Measurements from ENCODE around the gene CDH13. TPM values are rescaled to one million over a fixed set of nuclear protein-coding genes. Genes with fewer than 3 reads are reported as not detected.

Gene CDH13
- total and polyA plus RNA-seq, 2 experiments from 2014 or later: 1.6 to 4.4 TPM

DNA sequence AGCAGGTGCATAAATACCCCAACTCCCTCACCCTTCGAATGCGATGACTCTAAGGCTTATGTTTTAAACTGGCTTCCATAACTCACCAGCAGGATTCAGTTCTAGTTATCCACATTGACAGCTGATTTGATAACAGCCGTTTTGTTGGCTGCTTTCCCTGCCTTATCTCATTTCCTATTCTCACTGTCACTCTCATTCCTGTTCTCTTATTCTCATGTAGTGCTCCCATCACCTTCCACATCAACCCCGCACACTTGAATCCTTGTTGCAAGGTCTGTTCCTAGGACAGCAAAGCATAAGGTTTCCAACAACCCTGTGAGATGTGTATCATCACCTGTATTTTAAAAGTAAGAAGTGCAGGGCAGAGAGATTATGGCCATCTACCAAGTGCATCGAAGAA is 344.4 kb downstream of the CDH13 start (continued):
- TF ChIP-seq, protein P1, sequence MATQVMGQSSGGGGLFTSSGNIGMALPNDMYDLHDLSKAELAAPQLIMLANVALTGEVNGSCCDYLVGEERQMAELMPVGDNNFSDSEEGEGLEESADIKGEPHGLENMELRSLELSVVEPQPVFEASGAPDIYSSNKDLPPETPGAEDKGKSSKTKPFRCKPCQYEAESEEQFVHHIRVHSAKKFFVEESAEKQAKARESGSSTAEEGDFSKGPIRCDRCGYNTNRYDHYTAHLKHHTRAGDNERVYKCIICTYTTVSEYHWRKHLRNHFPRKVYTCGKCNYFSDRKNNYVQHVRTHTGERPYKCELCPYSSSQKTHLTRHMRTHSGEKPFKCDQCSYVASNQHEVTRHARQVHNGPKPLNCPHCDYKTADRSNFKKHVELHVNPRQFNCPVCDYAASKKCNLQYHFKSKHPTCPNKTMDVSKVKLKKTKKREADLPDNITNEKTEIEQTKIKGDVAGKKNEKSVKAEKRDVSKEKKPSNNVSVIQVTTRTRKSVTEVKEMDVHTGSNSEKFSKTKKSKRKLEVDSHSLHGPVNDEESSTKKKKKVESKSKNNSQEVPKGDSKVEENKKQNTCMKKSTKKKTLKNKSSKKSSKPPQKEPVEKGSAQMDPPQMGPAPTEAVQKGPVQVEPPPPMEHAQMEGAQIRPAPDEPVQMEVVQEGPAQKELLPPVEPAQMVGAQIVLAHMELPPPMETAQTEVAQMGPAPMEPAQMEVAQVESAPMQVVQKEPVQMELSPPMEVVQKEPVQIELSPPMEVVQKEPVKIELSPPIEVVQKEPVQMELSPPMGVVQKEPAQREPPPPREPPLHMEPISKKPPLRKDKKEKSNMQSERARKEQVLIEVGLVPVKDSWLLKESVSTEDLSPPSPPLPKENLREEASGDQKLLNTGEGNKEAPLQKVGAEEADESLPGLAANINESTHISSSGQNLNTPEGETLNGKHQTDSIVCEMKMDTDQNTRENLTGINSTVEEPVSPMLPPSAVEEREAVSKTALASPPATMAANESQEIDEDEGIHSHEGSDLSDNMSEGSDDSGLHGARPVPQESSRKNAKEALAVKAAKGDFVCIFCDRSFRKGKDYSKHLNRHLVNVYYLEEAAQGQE (IDR thresholded peaks at IDR 0.05; ENCODE audit: unreplicated experiment): no peak
- no peak for TF ChIP-seq JUNB (IDR thresholded peaks at IDR 0.05; ENCODE audit: unreplicated experiment)
- no peak for TF ChIP-seq STAT1 (IDR thresholded peaks at IDR 0.05; ENCODE audit: unreplicated experiment)
- TF ChIP-seq ZNF331 (CRISPR knock-in tag; IDR thresholded peaks at IDR 0.05; ENCODE audit: low read depth): no peak
- TF ChIP-seq, protein P2, sequence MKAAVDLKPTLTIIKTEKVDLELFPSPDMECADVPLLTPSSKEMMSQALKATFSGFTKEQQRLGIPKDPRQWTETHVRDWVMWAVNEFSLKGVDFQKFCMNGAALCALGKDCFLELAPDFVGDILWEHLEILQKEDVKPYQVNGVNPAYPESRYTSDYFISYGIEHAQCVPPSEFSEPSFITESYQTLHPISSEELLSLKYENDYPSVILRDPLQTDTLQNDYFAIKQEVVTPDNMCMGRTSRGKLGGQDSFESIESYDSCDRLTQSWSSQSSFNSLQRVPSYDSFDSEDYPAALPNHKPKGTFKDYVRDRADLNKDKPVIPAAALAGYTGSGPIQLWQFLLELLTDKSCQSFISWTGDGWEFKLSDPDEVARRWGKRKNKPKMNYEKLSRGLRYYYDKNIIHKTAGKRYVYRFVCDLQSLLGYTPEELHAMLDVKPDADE (IDR thresholded peaks at IDR 0.05): no peak

DNA sequence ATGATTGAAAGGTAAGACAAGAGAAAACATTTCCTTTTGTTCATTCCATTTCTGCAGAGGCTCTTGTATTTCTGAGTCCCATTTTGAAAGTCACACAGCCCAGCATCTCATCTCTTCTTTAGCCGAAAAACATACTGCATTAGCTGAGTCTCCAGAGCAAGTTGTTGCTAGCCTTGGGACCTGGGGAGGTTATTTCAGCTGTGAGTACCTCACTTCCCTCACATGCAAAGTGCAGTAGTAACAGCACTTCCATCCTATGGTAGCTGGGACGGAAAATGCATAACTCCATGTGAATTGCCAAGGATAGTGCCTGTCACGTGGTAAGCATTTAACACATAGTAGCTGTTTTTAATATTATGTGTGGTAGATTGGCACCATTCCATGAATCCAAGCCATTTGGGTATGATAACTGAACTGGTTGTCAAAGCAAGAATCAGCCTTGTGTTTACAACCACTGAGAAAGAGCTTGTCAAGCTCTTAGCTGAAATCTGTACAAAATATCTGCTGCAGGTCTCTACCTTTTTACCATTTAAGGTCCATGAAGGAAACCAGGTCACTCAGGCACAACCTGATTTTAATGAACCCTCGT is 345.7 kb downstream of the CDH13 start:
- TF ChIP-seq, protein P3, sequence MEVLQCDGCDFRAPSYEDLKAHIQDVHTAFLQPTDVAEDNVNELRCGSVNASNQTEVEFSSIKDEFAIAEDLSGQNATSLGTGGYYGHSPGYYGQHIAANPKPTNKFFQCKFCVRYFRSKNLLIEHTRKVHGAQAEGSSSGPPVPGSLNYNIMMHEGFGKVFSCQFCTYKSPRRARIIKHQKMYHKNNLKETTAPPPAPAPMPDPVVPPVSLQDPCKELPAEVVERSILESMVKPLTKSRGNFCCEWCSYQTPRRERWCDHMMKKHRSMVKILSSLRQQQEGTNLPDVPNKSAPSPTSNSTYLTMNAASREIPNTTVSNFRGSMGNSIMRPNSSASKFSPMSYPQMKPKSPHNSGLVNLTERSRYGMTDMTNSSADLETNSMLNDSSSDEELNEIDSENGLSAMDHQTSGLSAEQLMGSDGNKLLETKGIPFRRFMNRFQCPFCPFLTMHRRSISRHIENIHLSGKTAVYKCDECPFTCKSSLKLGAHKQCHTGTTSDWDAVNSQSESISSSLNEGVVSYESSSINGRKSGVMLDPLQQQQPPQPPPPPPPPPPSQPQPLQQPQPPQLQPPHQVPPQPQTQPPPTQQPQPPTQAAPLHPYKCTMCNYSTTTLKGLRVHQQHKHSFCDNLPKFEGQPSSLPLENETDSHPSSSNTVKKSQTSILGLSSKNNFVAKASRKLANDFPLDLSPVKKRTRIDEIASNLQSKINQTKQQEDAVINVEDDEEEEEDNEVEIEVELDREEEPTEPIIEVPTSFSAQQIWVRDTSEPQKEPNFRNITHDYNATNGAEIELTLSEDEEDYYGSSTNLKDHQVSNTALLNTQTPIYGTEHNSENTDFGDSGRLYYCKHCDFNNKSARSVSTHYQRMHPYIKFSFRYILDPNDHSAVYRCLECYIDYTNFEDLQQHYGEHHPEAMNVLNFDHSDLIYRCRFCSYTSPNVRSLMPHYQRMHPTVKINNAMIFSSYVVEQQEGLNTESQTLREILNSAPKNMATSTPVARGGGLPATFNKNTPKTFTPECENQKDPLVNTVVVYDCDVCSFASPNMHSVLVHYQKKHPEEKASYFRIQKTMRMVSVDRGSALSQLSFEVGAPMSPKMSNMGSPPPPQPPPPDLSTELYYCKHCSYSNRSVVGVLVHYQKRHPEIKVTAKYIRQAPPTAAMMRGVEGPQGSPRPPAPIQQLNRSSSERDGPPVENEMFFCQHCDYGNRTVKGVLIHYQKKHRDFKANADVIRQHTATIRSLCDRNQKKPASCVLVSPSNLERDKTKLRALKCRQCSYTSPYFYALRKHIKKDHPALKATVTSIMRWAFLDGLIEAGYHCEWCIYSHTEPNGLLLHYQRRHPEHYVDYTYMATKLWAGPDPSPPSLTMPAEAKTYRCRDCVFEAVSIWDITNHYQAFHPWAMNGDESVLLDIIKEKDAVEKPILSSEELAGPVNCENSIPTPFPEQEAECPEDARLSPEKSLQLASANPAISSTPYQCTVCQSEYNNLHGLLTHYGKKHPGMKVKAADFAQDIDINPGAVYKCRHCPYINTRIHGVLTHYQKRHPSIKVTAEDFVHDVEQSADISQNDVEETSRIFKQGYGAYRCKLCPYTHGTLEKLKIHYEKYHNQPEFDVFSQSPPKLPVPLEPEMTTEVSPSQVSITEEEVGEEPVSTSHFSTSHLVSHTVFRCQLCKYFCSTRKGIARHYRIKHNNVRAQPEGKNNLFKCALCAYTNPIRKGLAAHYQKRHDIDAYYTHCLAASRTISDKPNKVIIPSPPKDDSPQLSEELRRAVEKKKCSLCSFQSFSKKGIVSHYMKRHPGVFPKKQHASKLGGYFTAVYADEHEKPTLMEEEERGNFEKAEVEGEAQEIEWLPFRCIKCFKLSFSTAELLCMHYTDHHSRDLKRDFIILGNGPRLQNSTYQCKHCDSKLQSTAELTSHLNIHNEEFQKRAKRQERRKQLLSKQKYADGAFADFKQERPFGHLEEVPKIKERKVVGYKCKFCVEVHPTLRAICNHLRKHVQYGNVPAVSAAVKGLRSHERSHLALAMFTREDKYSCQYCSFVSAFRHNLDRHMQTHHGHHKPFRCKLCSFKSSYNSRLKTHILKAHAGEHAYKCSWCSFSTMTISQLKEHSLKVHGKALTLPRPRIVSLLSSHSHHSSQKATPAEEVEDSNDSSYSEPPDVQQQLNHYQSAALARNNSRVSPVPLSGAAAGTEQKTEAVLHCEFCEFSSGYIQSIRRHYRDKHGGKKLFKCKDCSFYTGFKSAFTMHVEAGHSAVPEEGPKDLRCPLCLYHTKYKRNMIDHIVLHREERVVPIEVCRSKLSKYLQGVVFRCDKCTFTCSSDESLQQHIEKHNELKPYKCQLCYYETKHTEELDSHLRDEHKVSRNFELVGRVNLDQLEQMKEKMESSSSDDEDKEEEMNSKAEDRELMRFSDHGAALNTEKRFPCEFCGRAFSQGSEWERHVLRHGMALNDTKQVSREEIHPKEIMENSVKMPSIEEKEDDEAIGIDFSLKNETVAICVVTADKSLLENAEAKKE (CRISPR knock-in tag; IDR thresholded peaks at IDR 0.05): no peak
- no peak for TF ChIP-seq NANOG (IDR thresholded peaks at IDR 0.05; ENCODE audit: borderline replicate concordance)
- TF ChIP-seq STAT1 (IDR thresholded peaks at IDR 0.05; ENCODE audit: unreplicated experiment): no peak
- TF ChIP-seq, protein P2 (IDR thresholded peaks at IDR 0.05): no peak
- TF ChIP-seq CREB1 (CRISPR knock-in tag; IDR thresholded peaks at IDR 0.05; ENCODE audit: low read depth): no peak
- TF ChIP-seq, protein P4, sequence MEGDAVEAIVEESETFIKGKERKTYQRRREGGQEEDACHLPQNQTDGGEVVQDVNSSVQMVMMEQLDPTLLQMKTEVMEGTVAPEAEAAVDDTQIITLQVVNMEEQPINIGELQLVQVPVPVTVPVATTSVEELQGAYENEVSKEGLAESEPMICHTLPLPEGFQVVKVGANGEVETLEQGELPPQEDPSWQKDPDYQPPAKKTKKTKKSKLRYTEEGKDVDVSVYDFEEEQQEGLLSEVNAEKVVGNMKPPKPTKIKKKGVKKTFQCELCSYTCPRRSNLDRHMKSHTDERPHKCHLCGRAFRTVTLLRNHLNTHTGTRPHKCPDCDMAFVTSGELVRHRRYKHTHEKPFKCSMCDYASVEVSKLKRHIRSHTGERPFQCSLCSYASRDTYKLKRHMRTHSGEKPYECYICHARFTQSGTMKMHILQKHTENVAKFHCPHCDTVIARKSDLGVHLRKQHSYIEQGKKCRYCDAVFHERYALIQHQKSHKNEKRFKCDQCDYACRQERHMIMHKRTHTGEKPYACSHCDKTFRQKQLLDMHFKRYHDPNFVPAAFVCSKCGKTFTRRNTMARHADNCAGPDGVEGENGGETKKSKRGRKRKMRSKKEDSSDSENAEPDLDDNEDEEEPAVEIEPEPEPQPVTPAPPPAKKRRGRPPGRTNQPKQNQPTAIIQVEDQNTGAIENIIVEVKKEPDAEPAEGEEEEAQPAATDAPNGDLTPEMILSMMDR (conservative IDR thresholded peaks at IDR 0.05; ENCODE audit: low read depth in 2 of 2): no peak
- no peaks in the 10 kb centered on the region for H3K27me3 ChIP-seq (ENCODE audit: insufficient read depth)
- H3K4me1 ChIP-seq (ENCODE audit: insufficient read depth): no peaks in the 10 kb centered on the region
- no peak overlapping the region for H2AFZ ChIP-seq
- H4K20me1 ChIP-seq (replicated peaks; ENCODE audit: insufficient read depth): no peaks in the 10 kb centered on the region
- H3K27ac Mint-ChIP-seq: no peak overlapping the region
- no peak for DNase-seq (ENCODE audit: low spot score)
- H3K4me2 ChIP-seq: no peak overlapping the region
- H3K79me2 ChIP-seq (replicated peaks; ENCODE audit: insufficient read depth): no peaks in the 10 kb centered on the region
- no peak for ATAC-seq
- no peak overlapping the region for H3K27ac ChIP-seq (ENCODE audit: low read depth)
- H3K36me3 ChIP-seq (ENCODE audit: insufficient read depth): no peaks in the 10 kb centered on the region
- no peaks in the 10 kb centered on the region for H3F3A ChIP-seq (replicated peaks; ENCODE audit: low read depth)
- peaks cover 1% of the 10 kb centered on the region; the same call in 2 of the 3 replicates for H3K36me3 Mint-ChIP-seq (ENCODE audit: low read depth)
- H3K9me2 ChIP-seq (ENCODE audit: insufficient read depth): 0 out of 2 replicates have a peak, but pooled peaks cover 6% of the 10 kb centered on the region
- no peaks in the 10 kb centered on the region for H3K4me1 Mint-ChIP-seq
- H3K9me3 Mint-ChIP-seq: peaks cover 7% of the 10 kb centered on the region
- peaks cover 3% of the 10 kb centered on the region for H3K27me3 Mint-ChIP-seq (ENCODE audit: insufficient read depth, low read depth, poor library complexity)
- H3K4me3 Mint-ChIP-seq: no peak overlapping the region
- no peak overlapping the region for H3K4me3 ChIP-seq

Measured in GM23338 (cell line).